Measurements from ENCODE around the gene TAGLN.

The TAGLN gene

DNA sequence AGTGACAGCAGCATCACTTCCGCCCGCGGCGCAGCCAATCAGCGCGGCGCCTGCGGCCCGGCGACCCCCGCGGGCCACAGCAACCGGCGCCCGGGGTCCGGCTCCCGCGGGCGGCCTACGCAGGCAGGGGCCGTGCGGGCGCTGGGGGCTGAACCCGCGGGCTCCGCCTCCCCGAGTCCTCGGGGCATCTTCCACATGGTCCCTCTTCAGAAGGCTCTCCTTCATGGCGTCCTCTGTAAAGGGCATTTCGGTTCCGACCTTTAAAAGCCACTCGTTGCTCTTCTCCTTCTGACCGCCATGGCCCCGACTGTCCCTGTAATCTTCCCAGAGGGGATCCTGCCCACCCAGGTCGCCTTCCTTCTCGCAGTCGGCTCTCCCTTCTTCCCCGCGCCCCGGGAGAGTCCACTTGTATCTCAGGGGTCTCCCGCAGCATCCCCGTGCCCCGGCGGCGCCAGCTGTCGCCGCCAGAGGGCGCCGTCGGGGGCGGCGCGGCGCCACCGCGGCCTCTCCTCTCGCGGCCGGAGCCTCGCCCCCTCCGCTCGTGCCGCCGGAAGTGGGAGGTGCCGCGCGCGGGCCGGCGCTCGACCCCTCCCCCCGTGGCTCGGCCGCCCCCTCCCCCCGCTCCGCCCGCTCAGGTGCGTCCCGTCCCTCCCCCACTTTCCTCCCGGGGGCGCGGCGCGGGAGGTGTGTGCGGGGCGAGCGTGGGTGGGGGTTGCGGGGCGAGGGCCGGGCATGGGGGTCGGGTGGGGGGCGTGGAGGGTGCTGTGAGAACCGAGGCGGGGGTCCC lies 33.1 kb downstream of the TAGLN start, which contains the start of gene RNF214:
TSS of gene RNF214 (plus strand) at position 580 of the 787 bp plus-strand sequence. CDS start 1,602 bp downstream, outside the sequence.
- peak; percentile 83 to 94 (median 91) for DNase-seq

DNA sequence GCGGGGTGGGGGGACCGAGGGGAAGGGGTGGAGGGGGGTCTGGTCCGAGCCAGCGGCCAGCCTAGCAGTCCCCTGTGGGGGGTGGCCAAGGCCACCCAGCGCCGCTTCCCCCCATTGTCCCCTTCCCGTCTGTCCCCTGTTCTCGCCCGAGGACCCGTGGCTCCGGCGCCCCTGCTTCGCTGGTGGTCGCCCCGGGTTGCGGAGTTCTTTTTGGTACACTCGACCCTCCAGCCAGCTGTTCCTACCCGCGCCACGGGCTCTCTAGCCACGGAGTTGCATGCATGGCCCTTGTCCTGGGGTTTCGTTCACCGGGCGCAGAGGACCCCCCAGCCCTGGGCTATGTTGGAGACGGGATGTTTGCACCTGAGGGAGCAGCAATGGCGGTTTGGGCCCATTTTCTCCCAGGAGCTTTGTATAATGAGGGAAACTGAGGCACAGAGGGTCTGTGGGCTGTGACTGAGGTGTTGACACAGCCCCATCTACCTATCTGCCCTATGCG lies 33.8 kb downstream of the TAGLN start:
- DNase-seq = peak in 1 of 3 donors; percentile 37

DNA sequence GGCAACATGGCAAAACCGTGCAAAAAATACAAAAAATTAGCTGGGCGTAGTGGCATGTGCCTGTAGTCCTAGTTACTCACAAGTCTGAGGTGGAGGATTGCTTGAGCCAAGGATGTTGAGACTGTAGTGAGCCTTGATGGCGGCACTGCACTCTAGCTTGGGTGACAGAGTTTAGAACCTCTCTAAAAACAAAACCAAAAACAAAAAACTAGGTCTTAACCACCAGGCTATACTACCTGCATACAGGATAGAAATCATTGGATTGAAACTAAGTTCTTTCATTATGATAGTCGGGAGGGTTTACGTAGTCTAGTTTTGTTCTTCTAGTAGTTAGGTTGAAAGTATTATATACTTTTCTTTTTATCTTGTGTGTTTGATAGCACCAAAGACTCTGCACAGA lies 39.1 kb downstream of the TAGLN start:
- no peak for DNase-seq

DNA sequence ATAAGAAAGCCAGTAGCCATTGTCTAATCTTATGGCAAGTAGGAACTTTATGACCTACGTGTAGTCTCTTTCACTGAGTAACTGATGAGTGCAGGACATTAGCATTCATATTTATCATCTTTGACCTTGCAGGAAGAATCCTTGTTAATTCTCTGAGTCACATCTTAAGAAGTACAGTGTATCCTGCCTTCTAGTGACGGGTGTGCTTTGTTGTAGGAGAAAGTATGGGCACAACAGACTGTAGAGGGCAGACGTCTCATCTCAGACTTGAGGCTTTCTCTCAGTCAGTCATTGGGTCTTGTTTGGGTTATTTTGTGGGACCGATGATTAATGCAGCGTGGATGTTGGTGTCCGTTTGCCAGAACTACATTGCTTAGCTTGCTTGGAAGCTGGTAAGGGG lies 40.1 kb downstream of the TAGLN start:
- DNase-seq = no peak

DNA sequence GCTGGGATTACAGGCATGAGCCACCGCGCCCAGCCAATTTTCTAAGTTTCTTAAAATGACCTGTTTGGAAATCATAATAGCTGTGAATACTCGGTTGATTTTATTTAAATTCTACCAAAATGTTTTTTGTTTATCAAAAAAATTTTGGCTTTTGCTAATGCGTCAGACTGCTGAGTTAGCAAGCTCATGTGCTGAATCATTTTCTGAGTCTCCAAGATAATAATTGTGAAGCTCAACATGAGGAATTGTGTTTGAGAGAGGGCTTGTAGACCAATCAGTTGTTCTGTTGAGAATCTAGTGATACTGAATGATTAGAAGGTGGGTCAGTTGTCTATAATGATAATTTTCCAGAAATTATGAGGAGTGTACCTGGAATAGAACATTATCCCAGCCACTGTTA lies 49.2 kb downstream of the TAGLN start:
- no peak for DNase-seq

DNA sequence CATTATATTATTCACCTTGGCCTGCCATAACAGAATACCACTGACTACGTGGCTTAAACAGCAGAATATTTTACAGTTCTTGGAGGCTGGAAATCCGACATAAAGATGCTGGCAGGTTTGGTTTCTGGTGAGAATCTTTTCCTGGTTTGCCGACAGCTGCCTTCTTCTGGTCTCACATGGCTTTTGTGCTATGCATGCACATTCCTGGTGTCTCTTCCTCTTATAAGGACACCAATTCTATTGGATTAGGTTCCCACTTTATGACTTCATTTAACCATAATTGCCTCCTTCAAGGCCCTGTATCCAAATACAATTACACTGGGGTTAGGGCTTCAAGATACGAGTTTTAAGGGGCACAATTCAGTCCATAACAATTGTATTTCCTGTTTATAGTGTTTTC lies 50.4 kb downstream of the TAGLN start:
- no peak for DNase-seq

DNA sequence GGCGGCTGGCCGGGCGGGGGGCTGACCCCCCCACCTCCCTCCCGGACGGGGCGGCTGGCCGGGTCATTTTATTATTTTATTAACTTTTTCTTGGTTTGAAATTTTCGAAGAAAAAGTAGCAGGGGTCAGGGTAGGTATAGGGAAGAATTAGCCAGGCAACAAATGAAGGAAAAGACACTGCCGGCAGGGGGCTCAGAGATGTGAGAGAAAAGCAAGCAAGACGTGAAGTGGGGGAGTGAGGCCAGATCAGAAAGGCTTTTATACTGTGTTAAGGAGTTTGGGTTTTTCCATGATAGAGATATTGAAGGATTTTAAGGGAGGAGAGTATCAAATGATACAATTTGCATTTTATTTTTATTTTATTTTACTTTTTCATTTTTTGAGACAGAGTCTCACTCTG lies 52.3 kb downstream of the TAGLN start:
- no peak for DNase-seq

DNA sequence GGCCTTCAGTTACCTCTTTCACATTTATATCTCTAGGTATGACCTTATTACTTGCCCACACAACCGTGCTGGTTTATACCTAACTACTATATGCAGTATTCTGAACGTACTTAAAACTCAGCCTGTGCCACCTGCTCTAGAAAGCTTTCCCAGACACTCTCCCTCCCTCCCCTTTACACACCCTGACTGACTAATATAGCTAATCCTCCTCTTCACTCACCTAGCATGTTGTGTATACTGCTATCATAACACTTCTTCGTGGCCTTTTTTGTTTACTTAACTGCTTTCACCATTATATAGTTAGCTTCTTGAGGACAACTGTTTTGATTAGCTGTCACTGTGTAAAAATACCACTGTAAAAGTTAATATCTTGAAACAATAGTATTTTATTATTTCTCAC lies 56.8 kb downstream of the TAGLN start:
- DNase-seq = no peak

DNA sequence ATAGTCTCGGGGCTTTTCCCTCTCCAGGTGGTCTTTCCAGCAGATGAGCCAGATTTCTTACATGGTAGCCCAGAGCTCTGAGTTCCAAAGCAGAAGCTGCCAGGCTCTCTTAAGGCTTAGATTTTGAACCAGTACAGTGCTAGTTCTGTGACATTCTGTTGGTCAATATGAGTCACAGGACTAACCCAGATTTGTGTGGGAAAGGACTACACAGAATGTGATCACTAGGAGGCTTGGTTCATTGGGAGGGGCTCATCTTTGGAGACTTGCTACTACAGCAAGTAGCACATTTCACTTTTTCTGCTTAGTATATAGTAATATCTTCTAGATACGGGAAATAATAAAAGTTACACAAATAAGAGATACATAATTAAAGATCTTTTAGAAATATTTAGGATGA lies 57.4 kb downstream of the TAGLN start:
- DNase-seq = peak in 2 of 3 donors; percentile 20 to 33

All from suppressor macrophage treated with lipopolysaccharide for 1 hour (primary cell).